Measurements from ENCODE around the gene ABR.

Gene ABR

GRCh38 chr17:953767-954166 lies 226.0 kb downstream of the ABR start:
- no peak overlapping the region for H3K27ac ChIP-seq
- no peaks in the 10 kb centered on the region for H3K9me3 ChIP-seq (ENCODE audit: control insufficient read depth, low read length)
- no peaks in the 10 kb centered on the region for H3K36me3 ChIP-seq (ENCODE audit: control insufficient read depth, insufficient read depth, low read length)
- H3K4me3 ChIP-seq (ENCODE audit: low read depth, low read length), result no peak overlapping the region
- no peak overlapping the region for H3K4me2 ChIP-seq (ENCODE audit: low read length)
- H3K27me3 ChIP-seq (ENCODE audit: control insufficient read depth, insufficient read depth, low read length), result no peaks in the 10 kb centered on the region
- no peak overlapping the region for H3K9ac ChIP-seq
- TF ChIP-seq CTCF (IDR thresholded peaks at IDR 0.05), result no peak
- no peak overlapping the region for H2AFZ ChIP-seq
- H3K4me1 ChIP-seq, result peaks cover 5% of the 10 kb centered on the region
- no peaks in the 10 kb centered on the region for H3K79me2 ChIP-seq

Measured in parathyroid adenoma (tissue), 2 donors.